Aortic smooth muscle cell (primary cell): ENCODE data around the gene METTL23. TPM values are rescaled to one million over a fixed set of nuclear protein-coding genes. Genes with fewer than 3 reads are reported as not detected.

Source experiments
- total RNA-seq: library from RNA; depleted of rRNA; stranded (reverse); fragments of >200 nt; gene quantifications from 2 replicates; pipeline ENCODE4 v1.2.3, GENCODE V29; 2014

Gene METTL23
- 22.9 and 24.7 TPM in 2 replicates for total RNA-seq

DNA sequence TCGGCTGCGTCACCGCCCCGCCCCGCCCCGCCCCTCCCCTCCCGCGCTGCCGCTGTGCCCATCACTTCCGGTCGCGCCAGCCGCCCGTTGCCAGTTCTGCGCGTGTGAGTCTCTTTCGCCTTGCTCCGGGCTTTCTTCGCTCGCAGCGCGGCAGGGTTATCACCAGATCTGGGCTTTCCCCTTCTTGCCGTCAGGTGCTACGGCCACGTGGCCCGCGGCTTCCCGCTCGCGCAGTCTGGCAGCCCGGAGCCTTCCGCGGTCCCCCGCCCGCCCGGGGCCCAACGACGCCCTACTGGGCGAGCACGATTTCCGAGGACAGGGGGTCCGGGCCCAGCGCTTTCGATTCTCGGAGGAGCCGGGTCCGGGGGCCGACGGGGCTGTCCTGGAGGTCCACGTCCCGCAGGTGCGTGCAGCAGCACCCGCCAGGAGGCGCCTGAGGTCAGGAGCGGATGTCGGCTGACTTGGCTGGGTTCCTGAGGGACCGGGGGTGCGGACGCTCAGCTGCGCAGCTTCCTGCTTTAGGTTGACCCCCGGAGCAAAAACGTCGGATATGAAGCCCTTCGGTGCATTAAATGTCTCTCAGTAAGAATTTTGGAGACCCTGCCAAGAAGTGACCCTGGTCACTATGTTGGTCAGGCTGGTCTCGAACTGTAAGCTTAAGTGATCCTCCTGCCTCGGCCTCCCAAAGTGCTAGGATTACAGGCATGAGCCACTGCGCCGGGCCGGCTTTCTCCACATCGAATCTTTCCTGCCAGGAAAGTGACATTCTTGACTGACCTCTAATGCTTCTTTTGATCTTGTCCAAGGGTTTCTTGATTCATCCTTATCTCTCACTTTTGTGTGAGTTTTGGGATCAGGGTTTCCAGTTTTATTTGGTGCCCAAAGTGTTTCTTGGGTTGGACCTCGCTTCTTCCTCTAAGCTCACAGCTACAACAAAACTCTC is at the start of gene METTL23:
Gene METTL23 (plus strand): TSS at position 64 of the 943 bp plus-strand sequence. CDS start 2,872 bp downstream, outside the sequence.

DNA sequence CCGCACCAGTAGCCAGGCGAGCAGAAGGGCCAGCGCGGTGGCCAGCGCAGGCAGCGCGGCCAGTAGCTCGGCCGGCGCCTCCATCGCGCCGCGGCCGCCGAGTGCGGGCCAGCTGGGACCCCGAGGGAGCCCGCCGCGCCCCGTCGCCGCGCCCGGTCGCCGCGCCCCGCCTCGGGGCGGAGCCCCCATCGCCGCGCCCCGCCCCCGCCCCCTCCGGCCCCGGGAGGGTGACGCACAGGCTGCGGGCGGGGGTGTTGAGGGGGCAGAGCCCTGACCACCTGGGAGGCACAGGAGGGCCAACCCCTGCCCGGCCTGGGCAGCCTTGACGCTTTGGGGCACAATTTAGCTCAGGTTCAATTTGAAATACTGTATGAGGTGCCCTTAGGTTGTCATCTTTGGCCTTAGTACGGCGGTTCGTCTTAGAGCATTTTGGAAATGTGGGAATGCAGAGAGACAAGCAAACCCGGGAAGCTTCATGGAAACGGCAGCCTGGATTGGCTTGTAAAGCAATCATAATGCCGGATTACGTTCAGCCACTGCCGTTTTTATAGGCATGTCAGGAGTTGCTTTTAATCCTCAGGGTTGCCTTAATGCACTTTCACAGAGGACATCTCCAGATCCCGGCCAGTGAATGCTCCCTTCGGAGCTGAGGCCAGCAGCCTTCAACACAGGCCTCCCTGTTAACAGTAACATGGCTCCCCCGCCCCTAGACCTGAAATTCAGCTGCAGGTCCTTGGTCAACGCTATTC is 15.6 kb upstream of the METTL23 start, which contains the start of gene MXRA7:
Gene MXRA7 (minus strand): TSS at position 103 of the 749 bp plus-strand sequence. CDS start 19 bp downstream, at position 84.

GRCh38 chr17:76726231-76726775 is 336 bp upstream of the METTL23 start, which contains the start of gene JMJD6:
JMJD6 (minus strand) TSS chr17:76726606; CDS start chr17:76726475, 131 bp downstream.

GRCh38 chr17:76737082-76737675 is 10.5 kb downstream of the METTL23 start, which contains the start of gene SRSF2:
SRSF2 (minus strand) TSS chr17:76737331; CDS start chr17:76737160, 171 bp downstream.

DNA sequence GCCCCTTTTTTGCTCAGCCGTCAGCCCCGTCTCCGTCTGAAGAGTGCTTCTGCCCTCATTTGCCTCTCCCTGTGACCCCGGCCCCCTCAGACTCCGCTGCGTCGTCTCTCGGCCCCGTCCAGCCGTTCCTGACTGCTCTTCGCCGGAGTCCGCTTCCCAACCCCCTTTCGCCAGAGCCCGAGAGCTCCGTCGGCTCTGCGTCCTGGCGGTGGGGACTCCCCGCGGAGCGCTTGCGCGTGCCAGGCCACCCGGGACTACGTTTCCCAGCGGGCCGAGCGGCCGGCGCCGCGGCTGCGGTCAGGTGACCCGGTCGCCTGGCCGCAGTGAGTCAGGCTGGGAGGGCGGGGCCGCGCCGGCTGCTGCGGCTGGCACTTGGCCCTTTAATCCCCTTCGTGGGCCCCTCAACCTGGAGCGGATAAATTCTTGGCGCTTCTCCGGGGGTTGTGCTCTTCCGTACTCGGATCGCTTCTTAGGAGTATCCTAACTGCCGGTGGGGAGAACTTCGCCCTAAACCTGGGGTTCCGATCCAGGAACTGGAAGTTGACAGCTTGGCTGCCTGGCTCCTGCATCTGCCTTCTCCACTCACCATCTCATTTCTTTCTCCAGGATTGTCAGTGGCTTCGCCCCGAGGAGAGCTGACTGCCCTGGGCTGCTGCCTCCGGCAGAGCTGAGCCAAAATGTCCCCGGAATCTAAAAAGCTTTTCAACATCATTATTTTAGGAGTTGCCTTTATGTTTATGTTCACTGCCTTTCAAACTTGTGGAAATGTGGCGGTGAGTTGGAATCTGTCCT is 11.2 kb downstream of the METTL23 start, which contains the start of gene MFSD11:
Gene MFSD11 (plus strand): TSS at position 444 of the 792 bp plus-strand sequence. CDS start 234 bp downstream, at position 678.

Other genes starting within 250 kb of the METTL23 start
- gene RHBDF2, start 225.4 kb upstream of the METTL23 start, total RNA-seq = 3.3 and 3.4 TPM in 2 replicates
- gene CYGB, start 189.1 kb upstream of the METTL23 start, total RNA-seq = 2.7 and 7.7 TPM in 2 replicates
- 1.1 and 1.6 TPM in 2 replicates for gene PRCD, start 186.8 kb upstream of the METTL23 start, total RNA-seq
- gene ST6GALNAC2, start 141.0 kb upstream of the METTL23 start, total RNA-seq = 2.9 and 5.7 TPM in 2 replicates
- not detected in 2 replicates for gene ST6GALNAC1, start 83.1 kb upstream of the METTL23 start, total RNA-seq
- 171 and 205 TPM in 2 replicates for gene MXRA7, start 15.9 kb upstream of the METTL23 start, total RNA-seq
- gene JMJD6, start 233 bp upstream of the METTL23 start, total RNA-seq = 19.4 and 21.2 TPM in 2 replicates
- gene SRSF2, start 10.5 kb downstream of the METTL23 start, total RNA-seq = 122 and 157 TPM in 2 replicates
- gene MFSD11, start 11.3 kb downstream of the METTL23 start, total RNA-seq = 34.5 and 39.1 TPM in 2 replicates
- 0.06 and 0.40 TPM in 2 replicates for gene MGAT5B, start 141.6 kb downstream of the METTL23 start, total RNA-seq